Posterior cingulate gyrus (tissue), 11 donors: ENCODE measurements around the gene PKNOX1.
A peak's percentile ranks its signal among the peaks of the same experiment; 100 is the strongest.
"Not testable (repeated sequence)": the region's sequence is repeated elsewhere in the genome, so short reads cannot be mapped to it uniquely, and the experiment has no call there.

ENCODE experiments used
- DNase-seq, 10 donors: peaks; one replicate each; pipeline versions ENCODE4 v3.0.0 to v3.0.0-alpha.2; 2020 to 2021; ENCODE audit warnings: mixed read lengths in 3 of 10
- intact Hi-C: fragments of 100-400 bp; cut with DNase I; formaldehyde crosslinking; loops from one replicate; pipeline ENCODE4 v1.15.1; 2023

Gene PKNOX1

DNA sequence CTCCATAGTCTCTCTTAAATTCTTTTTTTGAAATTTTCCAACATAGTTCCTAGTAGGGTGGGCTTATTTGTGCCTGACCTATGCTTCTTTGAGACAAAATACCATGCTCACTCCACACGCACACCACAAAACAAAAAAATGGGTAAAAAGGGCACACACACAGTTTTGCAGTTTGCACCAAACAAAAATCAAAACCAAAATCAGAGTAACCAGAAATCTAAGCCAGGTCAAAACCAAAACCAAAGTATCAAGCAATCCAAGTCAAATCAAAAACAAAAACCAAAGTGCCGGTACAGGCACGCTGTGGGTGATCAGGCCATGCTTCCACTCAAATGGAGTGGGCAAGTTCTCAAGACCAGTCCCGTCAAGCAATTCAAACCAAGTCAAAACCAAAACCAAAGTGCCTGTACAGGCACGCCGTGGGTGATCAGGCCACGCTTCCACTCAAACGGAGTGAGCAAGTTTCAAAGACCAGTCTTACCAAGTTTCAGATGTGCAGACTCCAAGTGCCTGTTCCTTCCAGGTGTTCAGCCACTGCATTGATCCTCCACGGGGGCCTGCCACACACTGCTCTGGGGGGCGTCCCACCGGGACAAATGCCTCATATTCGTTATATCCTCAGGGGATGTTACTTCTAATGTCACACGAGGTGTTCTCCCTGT lies 25.1 kb upstream of the PKNOX1 start:
- DNase-seq: peak in 1 of 10 donors; percentile 10
- intact Hi-C loops: not testable (repeated sequence)

DNA sequence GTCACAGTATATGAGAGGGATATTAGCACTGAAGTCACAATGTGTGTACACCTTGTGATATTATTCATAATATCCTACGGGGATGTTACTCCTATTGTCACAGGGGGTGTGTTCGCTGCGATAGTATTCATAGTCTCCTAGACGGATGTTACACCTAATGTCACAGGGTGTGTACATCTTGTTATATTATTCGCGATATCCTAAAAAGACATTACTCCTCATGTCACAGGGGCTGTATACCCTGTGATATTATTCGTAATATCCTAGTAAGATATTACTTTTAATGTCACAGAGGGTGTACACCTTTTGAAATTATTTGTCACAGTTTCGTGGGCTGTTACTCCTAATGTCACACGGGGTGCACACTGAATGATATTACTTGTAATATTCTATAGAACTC lies 23.2 kb upstream of the PKNOX1 start:
- DNase-seq, intact Hi-C loops: not testable (repeated sequence)

DNA sequence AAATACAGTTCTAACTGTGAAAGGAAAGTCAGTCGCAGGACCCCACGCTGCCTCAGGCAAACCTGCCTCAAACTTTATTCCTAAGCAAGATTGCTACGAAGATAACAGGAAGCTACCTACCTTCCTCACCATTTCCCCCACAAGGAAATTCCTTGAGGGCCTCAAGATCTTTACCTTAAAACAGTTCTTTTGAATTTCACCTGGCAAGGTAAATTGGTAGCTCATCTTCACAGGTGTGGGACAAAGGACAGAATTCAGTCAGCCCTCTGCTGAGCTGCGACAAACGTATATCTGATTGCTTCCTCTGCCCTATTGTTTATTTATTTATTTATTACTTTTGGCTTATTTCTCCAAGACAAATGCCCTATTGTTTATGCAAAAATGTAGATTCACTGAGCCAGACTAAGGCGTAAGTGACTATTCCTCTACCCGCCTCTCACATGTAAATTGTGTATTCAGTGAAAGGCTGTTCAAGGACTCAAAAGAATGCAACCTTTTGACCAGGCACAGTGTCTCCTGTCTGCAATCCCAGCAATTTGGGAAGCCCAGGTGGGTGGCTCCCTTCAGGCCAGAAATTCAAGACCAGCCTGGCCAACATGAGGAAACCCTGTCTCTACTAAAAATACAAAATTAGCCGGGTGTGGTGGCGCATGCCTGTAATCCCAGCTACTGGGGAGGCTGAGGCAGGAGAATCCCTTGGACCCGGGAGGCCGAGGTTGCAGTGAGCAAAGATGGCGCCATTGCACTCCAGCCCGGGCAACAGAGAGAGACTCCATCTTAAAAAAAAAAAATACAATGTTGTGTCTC lies 17.3 kb upstream of the PKNOX1 start:
- DNase-seq: no peak
- intact Hi-C loops: no loop called here

DNA sequence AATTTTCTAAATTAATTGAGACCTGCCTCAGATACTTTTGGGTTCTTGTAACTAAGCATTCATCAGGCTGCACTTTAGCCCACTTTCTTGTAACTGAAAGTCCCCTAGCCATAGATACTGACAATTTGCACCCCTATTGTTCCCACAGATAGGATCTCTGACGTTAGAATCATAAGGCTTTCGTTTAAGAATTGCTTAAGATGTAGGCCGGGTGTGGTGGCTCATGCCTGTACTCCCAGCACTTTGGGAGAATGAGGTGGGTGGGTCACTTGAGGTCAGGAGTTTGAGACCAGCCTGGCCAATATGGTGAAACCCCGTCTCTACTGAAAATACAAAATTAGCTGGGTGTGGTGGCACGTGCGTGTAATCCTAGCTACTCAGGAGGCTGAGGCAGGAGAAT lies 16.2 kb upstream of the PKNOX1 start:
- intact Hi-C loops, DNase-seq: not testable (repeated sequence)

DNA sequence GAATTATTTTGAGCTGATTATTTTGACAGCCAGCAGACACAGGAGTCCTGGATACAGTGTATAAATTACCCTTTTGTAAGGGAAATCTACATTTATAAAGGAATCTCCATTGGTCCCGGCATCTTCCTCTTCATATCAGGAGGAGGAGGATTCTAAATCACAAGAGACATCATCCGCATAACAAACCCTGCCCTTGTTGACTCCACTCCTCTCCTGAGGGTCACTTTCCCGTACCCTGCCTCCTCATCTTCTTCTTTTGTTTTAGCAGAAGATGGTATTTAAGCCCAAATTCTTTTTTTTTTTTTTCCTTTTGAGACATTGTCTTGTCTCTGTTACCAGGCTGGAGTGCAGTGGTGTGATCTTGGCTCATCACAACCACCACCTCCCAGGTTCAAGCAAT lies 14.6 kb upstream of the PKNOX1 start:
- DNase-seq: no peak
- intact Hi-C loops: no loop called here

DNA sequence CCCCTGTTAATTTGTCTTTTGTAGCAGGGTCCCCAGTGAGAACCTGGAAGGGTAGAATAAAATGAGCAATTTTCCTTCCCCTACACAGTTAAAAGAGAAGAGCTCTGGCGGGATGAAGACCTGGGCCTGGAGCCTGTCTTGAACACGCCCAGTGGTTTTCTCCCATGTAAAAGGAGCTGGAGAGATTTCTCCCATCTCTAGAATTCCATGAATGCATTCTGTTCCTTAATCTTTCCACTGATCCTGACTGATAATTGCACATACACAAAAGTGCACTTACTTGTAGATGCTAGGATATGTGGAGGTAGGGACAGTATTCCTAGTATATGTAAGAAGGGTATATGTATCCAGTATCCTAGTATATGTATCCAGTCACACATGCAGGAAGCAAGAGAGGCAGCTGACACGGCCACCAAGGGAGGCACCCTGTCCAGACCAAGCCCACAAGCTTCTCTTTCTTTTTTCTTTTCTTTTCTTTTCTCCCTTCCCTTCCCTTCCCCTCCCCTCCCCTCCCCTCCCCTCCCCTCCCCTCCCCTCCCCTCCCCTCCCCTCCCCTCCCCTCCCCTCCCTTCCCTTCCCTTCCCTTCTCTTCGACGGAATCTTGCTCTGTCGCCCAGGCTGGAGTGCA lies 11.9 kb upstream of the PKNOX1 start:
- intact Hi-C loops: no loop called here
- peak in 2 of 10 donors; percentile 6 to 9 for DNase-seq

DNA sequence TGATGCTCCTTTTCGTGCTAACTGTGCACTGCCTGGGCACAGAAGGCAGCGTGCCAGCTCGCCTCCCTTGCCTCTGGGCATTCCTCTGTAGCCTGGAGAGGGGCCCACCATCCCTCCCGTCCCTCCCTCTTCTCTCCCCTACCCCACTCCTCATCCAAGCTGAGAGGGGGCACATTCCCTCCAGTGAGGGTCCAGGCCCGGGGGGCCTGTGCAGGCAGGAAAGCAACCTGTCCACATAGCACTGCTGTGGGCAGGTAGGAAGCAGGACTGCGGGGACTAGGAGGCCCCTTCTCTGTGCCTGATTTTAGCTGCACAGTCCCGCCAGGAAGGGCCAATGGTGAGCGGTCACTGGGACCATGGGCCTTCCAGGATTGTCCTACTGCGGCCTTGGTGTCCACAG lies 10.3 kb upstream of the PKNOX1 start:
- peak in 1 of 10 donors; percentile 46 for DNase-seq
- intact Hi-C loops: no loop called here

DNA sequence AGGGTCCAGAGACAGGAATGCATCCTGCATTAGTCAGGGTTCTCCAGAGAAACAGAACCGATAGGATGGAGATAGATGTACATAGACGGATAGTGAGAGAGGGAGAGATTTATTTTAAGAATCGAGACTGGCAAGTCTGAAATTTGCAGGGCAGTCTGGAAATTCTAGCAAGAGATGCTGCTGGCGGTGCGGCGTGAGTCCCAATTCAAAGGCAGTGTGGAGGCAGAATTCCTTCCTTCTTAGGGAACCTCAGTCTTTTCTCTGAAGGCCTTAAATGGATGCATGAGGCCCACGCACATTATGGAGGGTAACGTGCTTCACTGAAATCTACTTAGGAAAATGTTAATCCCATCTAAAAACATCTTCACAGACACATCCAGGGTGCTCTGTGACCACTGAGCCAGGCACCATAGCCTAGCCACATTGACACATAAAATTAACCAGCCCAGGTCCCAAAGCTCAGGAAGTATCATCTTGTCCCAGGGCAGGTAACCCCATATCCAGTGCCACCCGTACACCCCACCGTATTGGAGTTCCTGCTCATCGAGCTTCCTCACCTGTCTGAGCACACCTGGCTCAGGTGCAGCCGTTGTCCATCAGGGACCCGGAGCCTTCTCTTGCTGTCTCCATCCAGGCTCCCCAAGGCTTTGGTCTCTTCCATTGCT lies 9.7 kb upstream of the PKNOX1 start:
- intact Hi-C loops: no loop called here
- peak in 4 of 10 donors; percentile 19 to 89 (median 49) for DNase-seq

DNA sequence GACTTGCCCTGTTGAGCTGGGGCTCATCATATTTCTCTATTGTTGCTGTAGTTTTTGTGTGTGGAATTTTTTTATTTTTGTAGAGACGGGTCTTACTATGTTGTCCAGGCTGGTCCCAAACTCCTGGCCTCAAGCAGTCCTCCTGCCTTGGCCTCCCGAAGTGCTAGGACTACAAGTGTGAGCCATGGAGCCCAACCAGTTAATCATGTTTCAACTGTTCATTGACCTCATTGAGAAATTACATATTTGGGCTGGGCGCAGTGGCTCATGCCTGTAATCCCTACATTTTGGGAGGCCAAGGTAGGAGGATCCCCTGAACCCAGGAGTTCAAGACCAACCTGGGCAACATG lies 9.2 kb upstream of the PKNOX1 start:
- intact Hi-C loops: no loop called here
- DNase-seq: no peak

DNA sequence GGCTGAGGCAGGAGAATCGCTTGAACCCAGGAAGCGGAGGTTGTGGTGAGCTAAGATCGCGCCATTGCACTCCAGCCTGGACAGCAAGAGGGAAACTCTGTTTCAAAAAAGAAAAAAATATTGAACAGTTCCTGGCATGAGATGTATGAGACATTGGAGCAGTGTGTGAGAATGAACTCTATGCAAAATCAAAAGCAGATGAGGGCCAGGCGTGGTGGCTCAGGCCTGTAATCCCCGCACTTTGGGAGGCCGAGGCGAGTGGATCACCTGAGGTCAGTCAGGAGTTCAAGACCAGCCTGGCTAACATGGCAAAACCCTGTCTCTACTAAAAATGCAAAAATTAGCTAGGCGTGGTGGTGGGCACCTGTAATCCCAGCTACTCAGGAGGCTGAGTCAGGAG lies 6.7 kb upstream of the PKNOX1 start:
- peak in 1 of 10 donors; percentile 67 for DNase-seq
- intact Hi-C loops: not testable (repeated sequence)

DNA sequence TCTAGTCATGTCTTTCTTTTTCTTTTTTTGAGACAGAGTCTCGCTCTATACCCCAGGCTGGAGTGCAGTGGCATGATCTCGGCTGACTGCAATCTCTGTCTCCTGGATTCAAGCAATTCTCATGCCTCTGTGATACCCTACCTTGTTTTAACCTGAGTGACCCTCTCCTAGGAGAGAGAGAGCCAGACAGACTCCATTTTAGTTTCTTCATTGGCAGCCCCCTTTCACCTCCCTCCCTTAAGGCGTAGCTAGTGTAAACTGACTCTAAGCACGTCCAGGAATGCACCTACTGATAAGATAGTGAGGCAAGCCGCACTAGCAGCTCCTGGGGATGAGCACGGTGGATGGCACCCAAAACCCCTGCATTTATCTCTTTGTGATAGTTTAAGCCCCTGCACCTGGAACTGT lies 5.2 kb upstream of the PKNOX1 start:
- DNase-seq: no peak
- intact Hi-C loops: no loop called here

DNA sequence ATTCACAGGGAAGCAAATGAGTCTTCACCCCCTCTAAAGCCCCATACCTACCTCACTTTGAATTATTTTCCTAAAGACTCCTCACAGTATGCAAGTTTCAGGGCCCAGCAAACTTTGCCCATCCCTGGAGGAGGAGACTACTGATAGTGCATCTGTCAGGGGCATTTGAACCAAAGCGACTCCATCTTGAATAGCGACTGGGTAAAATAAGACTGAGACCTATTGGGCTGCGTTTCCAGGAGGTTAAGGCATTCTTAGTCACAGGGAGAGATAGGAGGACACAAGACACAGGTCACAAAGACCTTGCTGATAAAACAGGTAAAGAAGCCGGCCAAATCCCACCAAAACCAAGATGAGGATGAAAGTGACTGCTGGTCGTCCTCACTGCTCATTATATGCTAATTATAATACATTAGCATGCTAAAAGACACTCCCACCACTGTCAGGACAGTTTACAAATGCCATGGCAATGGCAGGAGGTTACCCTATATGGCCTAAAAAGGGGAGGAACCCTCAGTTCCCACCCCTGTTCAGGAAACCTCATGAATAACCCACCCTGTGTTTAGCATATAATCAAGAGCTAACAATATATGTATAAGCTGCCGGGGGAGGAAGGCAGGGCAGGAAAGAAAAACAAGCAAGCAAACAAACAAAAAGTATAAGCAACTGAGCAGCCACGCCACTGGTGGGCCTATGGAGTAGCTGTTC lies 3.3 kb upstream of the PKNOX1 start:
- intact Hi-C loops: loop anchor here (5.0 to 10.0 kb wide), 2 partner anchors 46 to 74 kb away; partner anchors contain the start of gene ERVH48-1
- DNase-seq: peak in 1 of 10 donors; percentile 18

DNA sequence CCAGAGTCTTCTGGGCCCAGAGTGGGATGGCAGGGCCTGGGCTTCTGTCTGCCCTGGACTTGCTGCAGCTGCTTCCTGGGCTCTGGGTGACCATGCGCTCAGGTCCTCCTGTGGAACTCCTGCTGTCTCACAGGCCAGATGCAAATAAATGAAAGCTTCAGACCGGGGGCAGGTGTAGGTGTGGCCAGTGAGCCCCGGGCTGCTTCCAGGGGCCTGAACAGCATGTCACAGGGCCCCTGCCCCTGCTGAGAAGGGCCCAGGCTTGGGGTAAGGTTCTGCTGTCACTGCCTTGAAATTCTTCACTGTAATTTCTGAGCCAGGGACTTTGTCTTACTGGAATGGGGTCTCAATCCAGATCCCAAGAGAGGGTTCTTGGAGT lies 2.5 kb upstream of the PKNOX1 start:
- intact Hi-C loops: loop anchor here (5.0 to 10.0 kb wide), 2 partner anchors 47 to 75 kb away; partner anchors contain the start of gene ERVH48-1

DNA sequence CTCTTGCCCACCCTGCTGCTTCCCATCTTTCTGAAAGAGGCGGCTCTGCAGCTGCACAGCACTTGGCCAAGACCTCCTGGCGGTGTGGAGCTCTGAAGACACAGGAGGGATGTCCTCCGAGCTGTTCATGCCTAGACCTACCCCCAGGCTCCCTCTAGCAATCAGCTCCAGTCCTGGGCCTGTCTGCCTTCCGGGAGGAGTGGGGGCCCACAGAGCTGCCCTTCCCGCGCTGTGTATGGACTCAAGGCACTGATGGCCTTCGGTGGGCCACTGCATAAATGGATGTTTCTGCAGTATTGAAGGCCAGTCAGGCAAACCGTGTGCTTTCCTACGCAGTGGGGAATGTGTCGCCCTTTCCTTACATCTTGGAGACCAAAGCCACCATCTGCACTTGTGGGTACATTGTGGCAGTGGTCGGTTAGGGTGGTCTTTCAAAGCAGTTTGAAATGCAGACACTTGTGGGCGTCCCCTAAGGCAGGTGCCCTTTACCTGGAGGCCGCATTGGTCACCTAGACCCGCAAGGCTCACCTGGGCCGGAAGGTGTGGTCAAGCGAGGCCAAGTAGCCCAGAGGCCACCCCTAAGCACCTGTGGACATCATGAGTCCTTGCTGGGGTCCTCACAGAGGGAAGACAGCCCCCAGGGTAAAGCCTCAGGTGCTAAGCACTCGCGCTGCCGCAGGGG lies 912 bp upstream of the PKNOX1 start:
- intact Hi-C loops: loop anchor here (5.0 to 10.0 kb wide), 2 partner anchors 49 to 76 kb away; partner anchors contain the start of gene ERVH48-1
- DNase-seq: peak in 1 of 10 donors; percentile 75

More for the DNA sequence above, 2.5 kb upstream of the PKNOX1 start:
- DNase-seq: peak in 1 of 10 donors; percentile 67

DNA sequence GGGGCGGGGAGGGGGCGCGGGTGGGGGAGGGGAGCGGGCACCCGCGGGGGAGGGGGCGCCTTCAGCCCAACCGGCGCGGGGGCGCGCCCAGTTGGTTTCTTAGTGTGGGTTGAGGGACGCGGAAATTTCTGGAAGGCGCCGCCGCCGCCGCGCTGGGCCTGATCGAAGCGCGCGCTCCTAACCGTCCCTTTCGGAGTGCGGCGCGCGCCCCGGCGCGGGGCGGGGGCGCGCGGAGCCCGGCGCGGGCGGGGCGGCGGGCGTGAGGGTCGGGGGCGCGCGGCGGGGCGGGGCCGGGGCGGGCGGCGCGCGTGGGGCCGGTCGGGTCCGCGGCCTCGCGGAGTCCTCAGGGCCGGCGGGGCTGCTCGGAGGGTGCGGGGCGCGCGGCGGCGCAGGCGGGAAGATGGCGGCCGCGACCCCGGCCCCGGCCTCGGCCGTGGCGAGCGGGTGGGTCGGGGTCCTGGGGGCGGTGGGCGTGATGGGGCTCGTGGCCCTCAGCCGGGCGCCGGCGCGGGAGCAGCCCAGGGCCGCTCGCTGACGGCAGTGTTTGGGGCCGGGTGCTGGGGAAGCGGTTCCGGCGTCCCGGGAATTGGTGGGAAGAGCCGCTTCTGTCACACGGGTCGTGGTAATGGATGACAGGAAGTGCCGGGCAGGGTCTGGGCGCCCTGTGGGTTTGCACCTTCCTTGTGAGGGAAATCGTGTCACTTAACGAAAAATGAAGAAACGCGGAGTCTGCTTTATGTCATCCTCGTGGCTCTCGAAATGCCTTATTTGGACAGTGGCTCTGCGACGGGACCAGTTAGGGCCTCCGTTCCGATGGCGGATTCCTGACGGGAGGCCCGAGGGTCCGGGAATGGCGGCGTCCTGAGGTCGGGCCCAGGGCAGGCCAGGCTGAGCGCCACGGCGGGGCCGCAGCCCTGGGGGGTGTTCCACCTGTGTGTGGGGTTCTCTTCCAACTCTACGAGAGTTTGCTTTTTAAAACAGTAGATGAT lies 764 bp downstream of the PKNOX1 start:
- peak in 8 of 10 donors; percentile 25 to 90 (median 50) for DNase-seq
- intact Hi-C loops: loop anchor here (5.0 to 10.0 kb wide), 2 partner anchors 50 to 78 kb away; partner anchors contain the start of gene ERVH48-1

DNA sequence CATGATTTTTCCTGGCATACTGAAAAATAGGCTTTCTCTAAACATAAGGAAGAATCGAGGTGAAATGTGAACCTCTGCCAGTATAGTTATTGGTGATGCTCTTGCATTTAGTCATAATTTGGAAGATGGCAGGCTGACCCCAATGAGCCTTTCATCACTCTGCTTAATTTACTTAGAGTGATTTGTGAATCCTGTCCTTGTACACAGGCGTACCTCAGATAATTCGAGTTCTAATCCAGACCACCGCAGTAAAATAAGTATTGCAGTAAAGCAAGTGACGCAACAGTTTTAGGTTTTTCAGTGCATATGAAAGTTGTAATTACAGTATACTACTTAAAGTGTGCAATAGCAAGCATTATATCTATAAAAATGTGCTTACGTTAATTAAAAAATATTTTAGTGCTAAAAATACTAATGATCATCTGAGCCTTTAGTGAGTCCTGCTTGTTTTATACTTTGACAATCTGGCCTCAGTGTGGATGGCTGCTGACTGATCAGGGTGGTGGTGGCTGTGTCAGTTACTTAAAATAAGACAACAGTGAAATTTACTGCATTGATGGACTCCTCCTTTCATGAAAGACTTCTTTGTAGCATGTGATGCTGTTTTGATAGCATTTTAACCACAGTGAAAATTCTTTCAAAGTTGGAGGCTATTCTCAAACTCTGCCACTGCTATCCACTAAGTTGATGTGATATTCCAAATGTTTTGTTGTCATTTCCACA lies 1.7 kb downstream of the PKNOX1 start:
- peak in 1 of 10 donors; percentile 4 for DNase-seq
- intact Hi-C loops: loop anchor here (10.0 kb wide), 1 partner anchor 51 kb away; the partner anchor contains the start of gene ERVH48-1
